Fibroblast of the aortic adventitia (primary cell): ENCODE results near the gene SEMA4G. TPM values are rescaled to one million over a fixed set of nuclear protein-coding genes. Genes with fewer than 3 reads are reported as not detected.

Experiments
- DNase-seq: peaks from one replicate; pipeline ENCODE4 v3.0.0-alpha.2; 2010; ENCODE audit warnings: low read depth
- H3K4me3 ChIP-seq: 2 replicates; pipeline ENCODE4 v1.5.1; 2011; ENCODE audit warnings: low read depth, mild to moderate bottlenecking, control low read depth, low read length, moderate library complexity
- total RNA-seq: library from RNA; depleted of rRNA; stranded (reverse); fragments of >200 nt; gene quantifications from 2 replicates; pipeline ENCODE4 v1.2.3, GENCODE V29; 2012; ENCODE audit warnings: low replicate concordance
- TF ChIP-seq, protein P1 (sequence below): IDR thresholded peaks from 2 replicates; pipeline ENCODE4 v1.5.1; 2011; ENCODE audit warnings: mild to moderate bottlenecking, low read length, control low read depth, inconsistent platforms; ENCODE audit not compliant: insufficient read depth

Gene SEMA4G
- total RNA-seq, 1 donor, result 0.81 TPM

DNA sequence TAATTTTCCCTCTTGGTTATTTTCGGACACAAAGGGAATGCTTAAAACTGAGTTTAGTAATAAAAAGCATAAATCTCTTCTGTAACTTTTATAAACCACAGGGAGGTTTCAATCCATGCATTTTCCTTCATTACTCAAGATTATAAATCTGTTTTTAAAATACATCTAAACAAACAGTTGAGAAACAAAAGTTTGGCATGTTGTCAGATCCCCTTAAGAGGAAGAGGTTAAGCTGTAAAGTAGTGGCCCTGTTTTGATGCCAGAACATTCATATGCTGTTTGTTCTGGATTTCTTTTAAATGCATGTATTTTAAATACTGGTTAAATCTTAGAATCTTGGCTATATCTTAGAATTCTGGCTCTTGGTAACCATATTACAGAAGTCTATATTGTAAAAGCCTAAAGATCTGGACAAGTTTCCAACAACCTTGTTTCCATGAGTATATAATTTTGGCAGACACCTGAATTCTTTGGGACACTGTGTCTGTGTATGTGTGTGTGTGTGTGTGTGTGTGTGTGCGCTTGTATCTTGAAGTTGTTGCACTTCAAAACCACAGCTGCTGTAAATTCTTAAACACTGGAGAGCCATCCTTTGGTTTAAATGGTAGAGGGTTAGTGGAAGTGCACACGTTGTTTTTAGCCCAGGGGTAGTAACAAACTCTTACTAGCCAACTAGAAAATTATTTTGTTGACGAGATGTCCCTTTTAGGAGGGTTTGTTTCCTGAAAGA lies 6.8 kb upstream of the SEMA4G start:
- TF ChIP-seq, protein P1, sequence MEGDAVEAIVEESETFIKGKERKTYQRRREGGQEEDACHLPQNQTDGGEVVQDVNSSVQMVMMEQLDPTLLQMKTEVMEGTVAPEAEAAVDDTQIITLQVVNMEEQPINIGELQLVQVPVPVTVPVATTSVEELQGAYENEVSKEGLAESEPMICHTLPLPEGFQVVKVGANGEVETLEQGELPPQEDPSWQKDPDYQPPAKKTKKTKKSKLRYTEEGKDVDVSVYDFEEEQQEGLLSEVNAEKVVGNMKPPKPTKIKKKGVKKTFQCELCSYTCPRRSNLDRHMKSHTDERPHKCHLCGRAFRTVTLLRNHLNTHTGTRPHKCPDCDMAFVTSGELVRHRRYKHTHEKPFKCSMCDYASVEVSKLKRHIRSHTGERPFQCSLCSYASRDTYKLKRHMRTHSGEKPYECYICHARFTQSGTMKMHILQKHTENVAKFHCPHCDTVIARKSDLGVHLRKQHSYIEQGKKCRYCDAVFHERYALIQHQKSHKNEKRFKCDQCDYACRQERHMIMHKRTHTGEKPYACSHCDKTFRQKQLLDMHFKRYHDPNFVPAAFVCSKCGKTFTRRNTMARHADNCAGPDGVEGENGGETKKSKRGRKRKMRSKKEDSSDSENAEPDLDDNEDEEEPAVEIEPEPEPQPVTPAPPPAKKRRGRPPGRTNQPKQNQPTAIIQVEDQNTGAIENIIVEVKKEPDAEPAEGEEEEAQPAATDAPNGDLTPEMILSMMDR, result no peak
- no peak for DNase-seq

DNA sequence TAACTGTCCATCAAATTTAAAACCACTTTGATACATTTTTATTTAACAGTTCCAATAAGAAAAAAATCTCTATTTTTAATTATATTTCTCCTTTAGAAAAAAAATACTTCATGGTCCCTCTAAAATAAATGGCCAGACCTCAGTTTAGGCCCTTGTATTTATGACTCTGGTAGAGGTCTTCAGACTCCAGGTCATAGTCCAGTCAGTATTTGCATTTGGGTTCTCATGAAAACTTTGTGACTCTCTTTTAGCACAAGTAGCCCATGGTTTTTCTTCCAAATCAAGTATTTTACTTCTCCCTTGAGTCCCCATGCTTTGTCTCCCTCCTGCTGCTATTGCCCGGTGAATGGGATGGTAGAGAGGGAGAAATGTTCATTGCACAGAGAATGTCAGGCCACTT lies 5.5 kb upstream of the SEMA4G start:
- DNase-seq, result no peak
- TF ChIP-seq, protein P1, result no peak
- H3K4me3 ChIP-seq, result no peak overlapping the region

More for the DNA sequence above, 6.8 kb upstream of the SEMA4G start:
- no peak overlapping the region for H3K4me3 ChIP-seq

- TF ChIP-seq, protein P1, result no peak
- no peak for DNase-seq
- H3K4me3 ChIP-seq, result no peak overlapping the region
Measured at GRCh38 chr10:100965820-100966219, 3.5 kb upstream of the SEMA4G start.

DNA sequence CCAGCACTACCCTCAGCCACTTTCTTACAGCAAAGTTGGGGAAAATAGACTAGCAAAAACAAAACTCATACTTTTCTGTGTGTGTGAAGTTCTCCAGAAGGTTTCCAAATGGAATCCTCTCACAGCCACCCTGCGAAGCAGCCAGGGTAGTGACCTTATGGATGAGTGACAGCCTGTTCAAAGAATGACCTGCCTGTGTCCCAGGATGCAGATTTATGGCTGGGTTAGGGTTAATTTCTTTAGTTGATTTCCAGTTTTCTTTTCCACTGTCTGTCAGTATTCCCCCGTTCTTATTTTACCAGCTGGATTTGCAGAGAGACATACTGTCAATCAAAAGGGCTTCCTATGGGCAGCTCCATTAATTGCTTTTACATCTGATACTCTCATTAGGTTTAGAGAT lies 2.4 kb upstream of the SEMA4G start:
- no peak overlapping the region for H3K4me3 ChIP-seq
- TF ChIP-seq, protein P1, result no peak
- no peak for DNase-seq

DNA sequence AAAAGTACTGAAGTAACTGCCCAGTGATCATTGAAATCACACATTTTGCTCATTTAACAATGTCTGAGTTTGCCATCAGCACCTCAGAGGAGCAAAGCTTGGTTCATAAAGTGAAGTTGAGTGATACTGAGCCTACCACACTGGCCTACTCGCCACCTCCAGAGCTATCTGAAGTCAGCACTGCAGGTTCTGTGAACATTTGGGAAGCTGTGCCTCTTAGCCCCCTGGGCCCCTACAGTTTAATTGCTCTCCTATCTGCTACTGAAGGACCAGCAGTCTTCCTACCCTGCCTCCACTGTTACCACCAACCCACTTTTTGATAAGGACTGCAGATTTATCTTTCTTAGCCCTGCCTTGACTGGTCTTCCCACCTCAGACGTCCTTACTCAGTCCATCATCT lies 2.0 kb upstream of the SEMA4G start:
- TF ChIP-seq, protein P1, result no peak
- DNase-seq, result no peak
- H3K4me3 ChIP-seq, result no peak overlapping the region

- no peak for DNase-seq
- TF ChIP-seq, protein P1, result no peak
- no peak overlapping the region for H3K4me3 ChIP-seq
Measured at GRCh38 chr10:100968062-100968736, 1.1 kb upstream of the SEMA4G start.
